Stimulated activated effector memory CD8-positive, alpha-beta T cell treated with anti-CD3 and anti-CD28 coated beads, Interleukin-12 subunit alpha, Interleukin-12 subunit beta, amount 100 ng/mL, for 72 hours (primary cell): ENCODE data around the gene SLC11A2.
A peak's percentile ranks its signal among the peaks of the same experiment; 100 is the strongest.
"Not testable (repeated sequence)": the region's sequence is repeated elsewhere in the genome, so short reads cannot be mapped to it uniquely, and the experiment has no call there.

Source experiments
- ATAC-seq: fragments of 150-1000 bp; cut with Tn5 transposase; 2 replicates; pipeline ENCODE4 v1.10.0; 2021
- DNase-seq, 2 donors: peaks; one replicate each; pipeline ENCODE4 v3.0.0; 2021 to 2022; ENCODE audit warnings: low spot score in 2 of 2
- H3K27ac Mint-ChIP-seq: one replicate; pipeline ENCODE4 v1.8.0; 2022; ENCODE audit warnings: mild to moderate bottlenecking, mixed read lengths
- H3K36me3 Mint-ChIP-seq: one replicate; pipeline ENCODE4 v1.8.0; 2022; ENCODE audit warnings: mild to moderate bottlenecking, mixed read lengths
- H3K4me1 Mint-ChIP-seq: one replicate; pipeline ENCODE4 v1.8.0; 2022; ENCODE audit warnings: mixed read lengths
- H3K4me3 Mint-ChIP-seq: one replicate; pipeline ENCODE4 v1.8.0; 2022; ENCODE audit warnings: mild to moderate bottlenecking, mixed read lengths
- H3K9me3 Mint-ChIP-seq: one replicate; pipeline ENCODE4 v1.8.0; 2022; ENCODE audit warnings: mixed read lengths

The SLC11A2 gene

DNA sequence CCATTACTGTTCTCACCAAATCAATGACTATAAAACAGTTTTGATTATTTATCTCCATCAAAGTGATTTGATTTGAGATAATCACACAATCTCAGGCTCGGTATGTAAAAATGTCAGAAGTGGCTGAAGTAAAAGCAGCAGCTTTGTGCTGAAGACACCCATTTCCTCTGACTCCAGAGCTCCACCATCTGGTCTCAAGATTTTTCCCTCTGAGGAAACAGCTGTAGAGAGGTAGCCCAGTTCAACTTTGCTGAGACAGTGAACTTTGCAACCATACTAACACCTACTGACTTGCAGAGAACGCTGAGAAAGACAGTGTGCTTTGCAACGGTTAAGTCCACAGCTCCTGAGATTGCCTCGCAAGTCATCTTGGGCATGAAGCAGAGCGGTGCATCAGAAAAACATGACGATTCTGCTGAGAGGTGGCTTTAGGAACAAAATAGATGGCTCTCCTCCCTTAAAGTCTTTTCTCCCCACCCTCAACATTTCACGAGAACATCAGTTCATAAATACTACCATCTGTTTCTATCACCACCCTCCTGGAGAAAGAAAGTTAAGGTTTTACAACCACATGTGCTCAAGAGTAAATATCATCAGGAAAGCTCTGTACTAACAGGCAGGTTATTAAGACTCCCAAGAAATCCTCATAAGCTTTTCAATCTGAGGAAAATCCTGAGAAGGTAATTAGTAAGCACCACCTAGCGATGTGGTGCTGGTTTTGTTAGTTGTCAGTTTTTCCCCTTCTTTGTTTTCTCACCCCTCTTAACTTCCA, 39.0 kb downstream of the SLC11A2 start:
- Mint-ChIP-seq H3K27ac (peak overlapping the region; percentile 82), H3K36me3 (peaks cover 63% of the 10 kb centered on the region), H3K9me3 (no peaks in the 10 kb centered on the region), H3K4me1 (peaks cover 7% of the 10 kb centered on the region), H3K4me3 (no peak overlapping the region)
- DNase-seq, result no peak
- ATAC-seq, result no peak

DNA sequence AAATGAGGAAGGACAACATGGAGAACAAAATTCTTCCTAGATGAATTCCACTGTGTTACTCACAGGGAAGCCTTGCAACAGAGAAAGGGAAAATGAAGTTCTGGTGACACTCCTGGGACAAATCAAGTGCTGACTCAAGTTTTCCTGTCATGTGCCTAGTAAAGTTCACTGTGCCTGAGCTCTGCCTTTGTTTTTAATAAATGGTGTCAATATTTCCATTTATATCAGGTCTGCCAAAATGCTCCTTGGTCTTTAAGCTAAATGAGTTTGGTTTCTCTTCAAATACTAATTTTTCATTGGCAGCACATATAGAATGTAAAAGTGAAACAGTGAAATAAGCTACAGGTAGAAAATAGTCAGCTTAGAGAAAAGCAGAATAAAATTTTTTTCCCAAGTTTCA, 40.9 kb downstream of the SLC11A2 start:
- Mint-ChIP-seq H3K4me1 (peaks cover 8% of the 10 kb centered on the region), H3K9me3 (no peaks in the 10 kb centered on the region), H3K27ac (peak overlapping the region; percentile 92), H3K4me3 (no peak overlapping the region), H3K36me3 (peaks cover 51% of the 10 kb centered on the region)
- no peak for ATAC-seq
- DNase-seq, result no peak

DNA sequence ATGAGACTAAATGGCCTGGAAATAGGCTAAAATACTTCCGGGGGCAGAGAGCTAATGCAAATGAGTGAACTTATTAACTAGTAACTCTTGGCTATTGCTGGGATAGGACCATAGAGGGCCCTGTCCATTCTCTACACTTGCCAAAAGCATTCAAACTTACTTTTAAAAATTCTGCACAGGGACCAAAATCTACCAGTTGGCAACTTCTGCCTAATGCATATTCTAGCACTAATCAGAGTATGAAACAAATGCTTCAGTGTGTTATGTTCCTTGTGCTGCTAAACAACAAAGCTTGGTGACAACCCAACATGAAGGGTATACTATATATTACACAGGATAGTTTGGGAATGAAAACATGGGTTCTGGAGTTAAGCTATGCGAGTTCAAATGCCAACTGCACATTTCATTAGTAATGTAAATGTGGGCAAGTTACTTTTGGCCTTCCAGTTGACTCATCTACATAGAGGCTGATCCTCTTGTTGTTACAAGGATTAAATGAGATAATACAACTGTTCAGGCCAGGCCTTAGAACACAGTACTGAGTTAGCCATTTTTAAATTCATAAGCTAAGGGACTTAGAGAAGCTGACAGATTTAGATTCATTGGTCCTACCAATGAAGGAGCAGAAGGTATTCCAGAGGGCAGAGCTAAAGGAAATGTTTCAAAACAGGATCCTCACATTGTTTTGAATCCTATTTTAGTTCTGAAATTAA, 41.4 kb downstream of the SLC11A2 start:
- Mint-ChIP-seq H3K4me3 (no peak overlapping the region), H3K9me3 (no peaks in the 10 kb centered on the region), H3K27ac (peak overlapping the region; percentile 92), H3K36me3 (peaks cover 51% of the 10 kb centered on the region), H3K4me1 (peaks cover 14% of the 10 kb centered on the region)
- DNase-seq (no peak), ATAC-seq (peak; percentile 31)

DNA sequence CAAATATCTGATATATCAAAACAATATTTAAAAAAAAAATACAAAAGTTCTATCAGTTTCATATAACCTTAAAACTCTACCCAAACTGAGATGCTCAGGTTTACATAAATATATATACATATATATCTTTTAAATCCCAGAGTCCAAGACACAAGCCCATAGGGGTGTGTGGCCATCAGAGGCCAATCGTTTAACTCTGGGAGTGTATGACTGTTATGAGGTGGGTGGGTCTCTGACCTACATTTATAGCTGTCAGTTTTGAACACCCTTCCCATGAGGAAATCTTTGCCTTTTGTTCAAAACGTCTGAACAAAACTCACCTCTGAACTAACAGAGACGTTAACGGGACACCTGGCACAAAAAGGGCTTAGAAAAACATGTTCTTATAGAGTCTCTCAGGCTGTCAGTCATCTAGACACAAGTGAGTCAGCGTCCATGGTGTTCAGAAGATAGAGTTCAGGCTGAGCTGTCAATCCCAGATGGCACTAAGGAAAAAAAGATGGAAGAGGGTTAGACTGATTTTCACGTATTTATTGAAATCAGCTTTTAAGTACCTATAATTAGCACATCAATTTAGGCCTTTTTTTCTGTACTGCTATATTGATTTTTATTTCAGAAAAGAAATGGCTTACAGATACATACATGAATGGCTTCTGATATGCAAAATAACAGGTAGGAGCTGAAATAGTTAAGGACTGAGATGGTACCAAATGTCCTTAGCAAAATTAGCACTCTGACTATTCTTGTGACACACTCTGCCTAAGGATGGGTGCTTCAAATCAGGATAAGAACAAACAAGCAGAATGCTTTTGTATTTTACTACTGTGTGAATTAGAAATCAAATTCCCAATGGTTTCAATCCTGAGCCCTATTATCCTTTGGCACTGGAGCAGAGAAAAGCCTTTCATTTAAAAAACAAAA, 44.6 kb downstream of the SLC11A2 start:
- H3K4me1 Mint-ChIP-seq, result peaks cover 22% of the 10 kb centered on the region
- H3K27ac Mint-ChIP-seq, result no peak overlapping the region
- H3K4me3 Mint-ChIP-seq, result no peak overlapping the region
- H3K9me3 Mint-ChIP-seq, result no peaks in the 10 kb centered on the region
- H3K36me3 Mint-ChIP-seq, result peaks cover 27% of the 10 kb centered on the region
- DNase-seq (no peak), ATAC-seq (no peak)

DNA sequence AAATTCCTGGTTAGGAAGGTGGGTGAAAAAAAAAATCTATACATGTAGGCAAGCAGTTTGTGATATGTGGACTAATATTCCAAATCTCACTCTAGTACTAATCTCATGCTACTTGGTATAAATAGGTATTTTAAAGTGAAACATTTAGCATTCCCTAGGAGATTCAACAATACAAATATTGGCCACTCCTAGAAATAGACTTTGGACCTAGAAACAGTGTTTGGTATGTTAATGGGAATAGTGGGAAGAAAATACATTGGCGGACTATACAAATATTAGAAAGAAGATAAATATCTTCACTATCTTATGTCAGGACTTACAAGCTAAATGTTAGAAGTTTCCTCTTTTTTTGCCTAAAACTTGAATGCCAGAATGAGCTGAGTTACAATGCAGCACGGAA, 45.6 kb downstream of the SLC11A2 start:
- Mint-ChIP-seq H3K4me3 (no peak overlapping the region), H3K36me3 (peaks cover 19% of the 10 kb centered on the region), H3K27ac (no peak overlapping the region), H3K9me3 (no peaks in the 10 kb centered on the region), H3K4me1 (peaks cover 22% of the 10 kb centered on the region)
- DNase-seq (no peak), ATAC-seq (no peak)

DNA sequence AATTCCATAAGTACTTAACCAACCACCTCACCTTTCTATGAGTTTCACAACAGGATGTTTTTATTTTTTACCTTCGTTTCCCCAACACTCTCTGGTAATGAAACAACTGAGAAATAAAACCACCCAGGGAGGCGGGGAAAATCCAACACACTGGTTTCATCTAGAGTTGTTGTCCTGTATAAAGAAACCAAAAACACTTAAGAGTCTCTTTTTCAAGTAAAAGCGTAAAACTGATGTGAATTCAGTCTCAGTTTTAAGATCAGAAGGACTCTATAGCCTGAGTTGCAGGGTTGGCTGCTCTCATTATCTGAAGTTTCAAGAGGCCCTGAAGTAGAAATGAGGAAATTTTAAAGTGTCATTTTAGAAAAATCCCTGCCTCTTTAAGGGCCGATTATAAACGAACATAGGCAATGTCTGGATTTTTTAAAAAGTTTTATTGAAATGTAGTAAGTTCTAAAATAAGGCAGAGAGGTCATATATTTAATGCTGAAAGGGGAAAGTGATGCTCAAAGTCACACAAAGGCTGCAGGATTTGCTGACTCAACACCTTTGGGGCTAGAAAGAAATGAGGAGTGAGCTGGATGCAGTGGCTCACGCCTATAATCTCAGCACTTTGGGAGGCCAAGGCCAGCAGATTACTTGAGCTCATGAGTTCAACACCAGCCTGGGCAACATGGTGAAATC, 46.7 kb downstream of the SLC11A2 start:
- peak overlapping the region; percentile 82 for H3K27ac Mint-ChIP-seq
- H3K36me3 Mint-ChIP-seq, result peaks cover 19% of the 10 kb centered on the region
- DNase-seq (peak in 1 of 2 donors; percentile 56), ATAC-seq (peak; percentile 68)
- peak overlapping the region; percentile 33 for H3K4me3 Mint-ChIP-seq
- peaks cover 15% of the 10 kb centered on the region for H3K4me1 Mint-ChIP-seq
- H3K9me3 Mint-ChIP-seq, result no peaks in the 10 kb centered on the region

DNA sequence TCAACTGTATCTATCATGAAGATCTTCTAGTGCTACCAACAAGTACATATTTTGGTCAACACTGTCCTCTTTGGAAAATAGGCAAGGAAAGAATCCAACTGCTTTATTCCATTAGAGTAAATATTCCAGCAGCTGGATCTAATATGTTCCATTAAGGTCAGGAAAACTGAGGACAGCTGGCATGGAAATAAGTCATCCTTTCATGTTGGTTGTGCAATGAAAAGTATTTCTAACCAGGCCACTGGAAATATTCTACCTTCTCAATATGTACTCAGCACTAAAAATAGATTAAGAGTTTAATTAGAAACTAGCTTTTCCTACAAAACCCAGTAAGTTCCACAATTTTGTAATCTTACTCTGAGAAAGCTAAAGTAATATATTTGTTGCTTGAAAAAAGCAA, 54.2 kb downstream of the SLC11A2 start:
- DNase-seq, result no peak
- H3K9me3 Mint-ChIP-seq, result no peaks in the 10 kb centered on the region
- H3K27ac Mint-ChIP-seq, result no peak overlapping the region
- no peak for ATAC-seq
- H3K4me3 Mint-ChIP-seq, result no peak overlapping the region
- H3K36me3 Mint-ChIP-seq, result peaks cover 23% of the 10 kb centered on the region
- H3K4me1 Mint-ChIP-seq, result no peaks in the 10 kb centered on the region

DNA sequence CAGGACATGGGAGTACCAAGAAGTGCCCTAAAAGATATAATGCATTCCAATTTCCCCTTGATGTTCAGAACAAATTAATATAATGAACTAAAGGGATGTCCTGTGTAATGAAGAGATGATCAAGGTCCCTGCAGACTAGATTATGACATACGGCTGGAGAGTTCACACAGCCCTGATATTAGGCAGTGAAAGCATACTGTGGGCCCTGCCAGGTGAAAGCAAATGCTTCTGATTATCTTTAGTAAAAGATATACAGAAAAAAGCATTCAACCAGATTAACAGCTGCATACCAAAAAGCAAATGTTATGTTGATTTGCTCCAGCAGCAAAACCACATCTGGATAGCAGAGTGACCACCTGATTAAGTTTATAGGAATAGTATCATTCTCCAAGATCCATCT, 61.8 kb downstream of the SLC11A2 start:
- DNase-seq (no peak), ATAC-seq (no peak)
- Mint-ChIP-seq H3K9me3 (no peaks in the 10 kb centered on the region), H3K4me1 (no peaks in the 10 kb centered on the region), H3K4me3 (no peak overlapping the region), H3K36me3 (peaks cover 8% of the 10 kb centered on the region), H3K27ac (no peak overlapping the region)

DNA sequence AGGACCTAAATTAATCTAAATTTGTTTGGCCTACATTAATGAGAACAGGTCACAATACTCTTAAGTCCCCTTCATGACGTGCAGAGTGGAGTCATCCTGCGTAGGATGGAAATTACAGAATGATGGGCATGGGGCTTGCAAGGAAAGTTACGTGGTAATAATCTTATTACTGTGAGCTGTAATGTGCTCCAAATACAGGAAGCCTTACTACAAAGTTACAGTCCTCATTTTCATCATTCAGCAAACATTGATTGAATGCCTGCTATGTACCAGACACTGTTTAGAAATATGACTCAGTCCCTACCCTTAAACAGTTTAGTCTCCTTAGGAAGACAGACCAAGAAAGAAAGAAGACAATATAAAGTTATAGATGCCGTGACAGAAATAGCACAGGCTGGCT, 64.5 kb downstream of the SLC11A2 start:
- no peak for DNase-seq

DNA sequence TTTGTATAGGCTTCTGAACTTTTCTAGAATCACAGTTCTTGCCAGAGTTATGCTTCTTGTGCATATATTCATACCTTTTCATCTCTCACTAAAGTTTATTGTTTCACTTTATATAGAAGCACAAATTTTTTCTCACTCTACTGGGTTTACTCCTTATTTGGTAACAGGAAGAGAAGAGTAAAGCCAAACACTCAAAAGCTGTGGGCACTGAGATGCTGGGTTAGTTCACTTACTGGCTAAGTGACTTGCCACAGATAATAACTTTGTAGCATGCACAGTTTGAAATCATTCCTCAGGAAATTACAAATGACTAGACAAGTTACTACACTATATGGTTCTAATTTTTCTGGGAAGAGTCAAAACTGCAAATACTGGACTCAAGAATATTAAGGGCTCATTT, 66.1 kb downstream of the SLC11A2 start:
- H3K36me3 Mint-ChIP-seq, result no peaks in the 10 kb centered on the region
- no peak for DNase-seq
- no peak for ATAC-seq
- no peaks in the 10 kb centered on the region for H3K9me3 Mint-ChIP-seq
- H3K4me1 Mint-ChIP-seq, result no peaks in the 10 kb centered on the region
- no peak overlapping the region for H3K27ac Mint-ChIP-seq
- no peak overlapping the region for H3K4me3 Mint-ChIP-seq

More for the DNA sequence above, 64.5 kb downstream of the SLC11A2 start:
- Mint-ChIP-seq H3K9me3 (no peaks in the 10 kb centered on the region), H3K4me1 (no peaks in the 10 kb centered on the region), H3K4me3 (no peak overlapping the region), H3K27ac (no peak overlapping the region), H3K36me3 (no peaks in the 10 kb centered on the region)
- ATAC-seq, result no peak

DNA sequence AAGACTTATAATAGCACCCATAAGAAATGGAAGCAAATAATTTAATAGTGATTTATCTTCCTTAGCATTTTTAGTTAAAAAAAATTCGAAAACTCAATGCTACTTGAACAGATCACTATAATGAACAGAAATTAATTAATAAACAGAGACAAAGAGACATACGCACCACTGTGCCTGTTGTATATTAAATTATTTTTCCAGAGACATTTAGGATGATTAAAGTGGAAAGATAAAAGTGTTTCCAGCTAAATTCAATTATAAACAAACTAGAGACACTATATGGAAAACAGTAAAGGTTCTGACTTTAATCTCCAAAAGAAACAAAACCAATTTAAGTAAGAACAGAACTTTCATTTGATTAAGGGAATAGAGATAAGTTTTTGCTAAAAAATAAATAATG, 70.5 kb downstream of the SLC11A2 start:
- no peaks in the 10 kb centered on the region for H3K9me3 Mint-ChIP-seq
- peaks cover 4% of the 10 kb centered on the region for H3K36me3 Mint-ChIP-seq
- H3K27ac Mint-ChIP-seq, result no peak overlapping the region
- no peaks in the 10 kb centered on the region for H3K4me1 Mint-ChIP-seq
- ATAC-seq (no peak), DNase-seq (no peak)
- H3K4me3 Mint-ChIP-seq, result no peak overlapping the region

DNA sequence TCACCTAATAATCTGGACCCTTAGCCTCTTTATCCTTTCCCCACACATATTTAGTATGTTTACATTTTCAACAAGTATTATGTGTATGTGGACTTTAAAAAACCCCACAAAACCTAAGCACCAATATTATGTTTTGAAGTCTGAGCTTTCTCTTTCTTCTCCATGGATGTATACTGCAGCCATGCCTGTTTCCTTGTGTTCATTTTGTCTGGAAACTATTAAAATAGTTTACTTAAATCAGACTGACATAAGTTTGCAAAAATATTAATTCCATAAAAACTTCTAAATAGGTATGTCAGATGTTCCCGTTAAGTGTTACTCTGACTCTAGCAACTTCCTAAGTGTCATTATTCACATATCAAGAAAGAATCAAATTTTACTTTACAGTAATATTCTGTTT, 70.9 kb downstream of the SLC11A2 start:
- Mint-ChIP-seq H3K4me1 (no peaks in the 10 kb centered on the region), H3K9me3 (no peaks in the 10 kb centered on the region), H3K36me3 (peaks cover 4% of the 10 kb centered on the region), H3K27ac (no peak overlapping the region), H3K4me3 (no peak overlapping the region)
- ATAC-seq (no peak), DNase-seq (no peak)

DNA sequence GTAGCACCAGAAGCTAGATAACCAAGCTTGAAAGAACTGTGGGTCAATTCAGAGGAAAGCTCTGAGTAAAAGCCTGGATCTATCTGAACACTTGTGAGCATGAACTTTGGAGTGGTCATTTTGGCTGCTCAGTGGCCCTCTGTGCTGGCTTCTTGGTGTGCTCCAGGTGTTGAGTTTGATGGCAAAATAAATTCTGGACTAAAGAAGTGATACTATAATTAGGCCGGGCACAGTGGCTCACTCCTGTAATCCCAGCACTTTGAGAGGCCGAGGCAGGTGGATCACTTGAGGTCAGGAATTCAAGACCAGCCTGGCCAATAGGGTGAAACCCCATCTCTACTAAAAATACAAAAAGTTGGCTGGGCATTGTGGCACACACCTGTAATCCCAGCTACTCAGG, 71.4 kb downstream of the SLC11A2 start:
- not testable (repeated sequence) for H3K4me1 Mint-ChIP-seq, DNase-seq, H3K36me3 Mint-ChIP-seq, H3K9me3 Mint-ChIP-seq, H3K27ac Mint-ChIP-seq, H3K4me3 Mint-ChIP-seq, ATAC-seq

DNA sequence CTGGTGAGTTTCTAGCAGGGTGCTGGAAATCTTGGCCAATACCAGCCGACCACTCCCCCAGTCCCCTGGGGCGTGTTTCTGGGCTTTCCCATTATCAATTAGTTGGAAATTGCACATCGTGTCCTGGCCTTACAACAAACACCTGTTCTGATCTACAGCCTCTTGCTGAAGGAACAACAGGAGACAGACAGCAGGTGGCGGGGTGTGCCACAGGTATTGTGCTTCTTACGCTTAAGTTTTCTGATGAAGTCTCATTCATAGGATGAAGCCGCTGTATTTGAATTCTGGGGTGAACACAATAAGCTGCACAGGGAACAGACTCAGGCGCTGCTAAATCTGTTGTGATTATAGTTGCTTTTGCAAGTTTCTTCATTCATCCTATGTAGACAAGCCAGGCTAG, 73.1 kb downstream of the SLC11A2 start:
- H3K9me3 Mint-ChIP-seq, result no peaks in the 10 kb centered on the region
- H3K36me3 Mint-ChIP-seq, result peaks cover 4% of the 10 kb centered on the region
- H3K27ac Mint-ChIP-seq, result peak overlapping the region; percentile 52
- ATAC-seq, result no peak
- no peak overlapping the region for H3K4me3 Mint-ChIP-seq
- no peaks in the 10 kb centered on the region for H3K4me1 Mint-ChIP-seq
- DNase-seq, result no peak

DNA sequence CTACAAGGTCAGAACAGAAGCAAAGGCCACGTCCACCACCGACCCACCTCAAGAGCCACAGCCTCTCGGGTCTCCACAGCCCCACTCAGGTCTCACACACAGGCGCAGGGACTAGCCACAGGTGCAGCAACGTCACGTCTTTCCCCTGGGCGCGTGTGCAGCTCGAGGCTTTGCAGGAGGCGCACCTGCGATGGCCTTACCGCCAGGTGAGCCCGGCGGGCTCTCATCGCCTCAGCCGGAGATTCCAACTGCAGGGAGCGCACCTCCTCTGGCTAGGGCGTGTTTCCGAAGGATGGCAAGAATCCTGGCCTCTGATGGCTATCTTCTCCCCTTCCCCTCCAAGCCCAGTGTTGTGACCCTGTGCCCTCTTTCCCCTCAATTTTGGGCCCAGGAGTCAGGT, 73.7 kb downstream of the SLC11A2 start, which contains the start of gene HIGD1C:
HIGD1C (plus strand) TSS at position 35 of the 400 bp plus-strand sequence. CDS start 1,455 bp downstream, outside the sequence.
- ATAC-seq (no peak), DNase-seq (no peak)
- H3K9me3 Mint-ChIP-seq, result no peaks in the 10 kb centered on the region
- no peaks in the 10 kb centered on the region for H3K4me1 Mint-ChIP-seq
- H3K36me3 Mint-ChIP-seq, result peaks cover 4% of the 10 kb centered on the region
- no peak within 1 kb of the TSS for H3K4me3 Mint-ChIP-seq
- H3K27ac Mint-ChIP-seq, result peak within 1 kb of the TSS; percentile 52
